H1 (cell line): ENCODE results near the gene MAML3. TPM values are rescaled to one million over a fixed set of nuclear protein-coding genes. Genes with fewer than 3 reads are reported as not detected.

Experiments used
- CTCF ChIA-PET: fragments of 300-600 bp; sonication (Branson Sonifier 250); formaldehyde crosslinking; loops from one replicate; lab custom pipeline; 2021; ENCODE audit not compliant: partially characterized antibody; lab: Charles Lee
- POLR2A ChIA-PET: fragments of 300-600 bp; sonication (Branson Sonifier 250); formaldehyde crosslinking; loops from one replicate; lab custom pipeline; 2021; ENCODE audit warnings: inconsistent platforms; ENCODE audit not compliant: partially characterized antibody; lab: Charles Lee
- DNase-seq, 2 experiments: peaks; one replicate each; pipeline versions ENCODE4 v3.0.0 to v3.0.0-alpha.2; 2010 to 2022; ENCODE audit warnings: low spot score in 2 of 2, low read depth in 1 of 2, mixed read lengths in 1 of 2
- FAIRE-seq: peaks from 2 replicates; lab custom pipeline; 2011; peaks lifted over from hg19 to GRCh38; lab: Jason Lieb, UNC
- H2AFZ ChIP-seq: 2 replicates; pipeline ENCODE4 v1.8.1; 2012; ENCODE audit warnings: low read length, inconsistent platforms
- H2AK5ac ChIP-seq: 2 replicates; pipeline ENCODE4 v1.6.1; 2013; ENCODE audit warnings: low read depth, low read length
- H2BK120ac ChIP-seq: replicated peaks from 2 replicates; pipeline ENCODE3; 2013; ENCODE audit warnings: low read depth, low read length, inconsistent platforms
- H2BK12ac ChIP-seq: 2 replicates; pipeline ENCODE4 v1.6.1; 2013; ENCODE audit warnings: low read depth, low read length
- H2BK15ac ChIP-seq: 2 replicates; pipeline ENCODE4 v1.6.1; 2013; ENCODE audit warnings: low read length
- H2BK20ac ChIP-seq: 2 replicates; pipeline ENCODE4 v1.6.1; 2013; ENCODE audit warnings: low read length
- H2BK5ac ChIP-seq: 2 replicates; pipeline ENCODE4 v1.6.1; 2013; ENCODE audit warnings: low read depth, low read length
- H3K14ac ChIP-seq: 2 replicates; pipeline ENCODE4 v1.6.1; 2013; ENCODE audit warnings: inconsistent platforms; ENCODE audit not compliant: insufficient read length
- H3K18ac ChIP-seq: 2 replicates; pipeline ENCODE4 v1.6.1; 2013; ENCODE audit warnings: low read length; ENCODE audit errors: extremely low read depth
- H3K23ac ChIP-seq: 2 replicates; pipeline ENCODE4 v1.6.1; 2013; ENCODE audit warnings: inconsistent platforms; ENCODE audit not compliant: insufficient read length
- H3K23me2 ChIP-seq: 2 replicates; pipeline ENCODE4 v1.6.1; 2013; ENCODE audit warnings: low read depth, low read length
- H3K27ac ChIP-seq: 2 replicates; pipeline ENCODE4 v1.6.1; 2011; ENCODE audit warnings: low read depth, low read length, inconsistent platforms
- H3K27me3 ChIP-seq, 4 experiments: replicated peaks in 1 of 4; 1 replicate in 1 of 4; 2 replicates in 3 of 4; pipeline versions ENCODE4 v1.6.1 to v1.8.1; 2011 to 2013; ENCODE audit warnings: low read length in 3 of 4, mild to moderate bottlenecking in 3 of 4, inconsistent platforms in 2 of 4, mixed read lengths in 2 of 4, moderate library complexity in 1 of 4; ENCODE audit not compliant: control insufficient read depth in 3 of 4, insufficient read depth in 3 of 4; ENCODE audit errors: extremely low read depth in 1 of 4
- H3K36me3 ChIP-seq, 4 experiments: 2 replicates each; pipeline versions ENCODE4 v1.6.1 to v1.8.1; 2011 to 2013; ENCODE audit warnings: mild to moderate bottlenecking in 4 of 4, low read length in 3 of 4, moderate library complexity in 2 of 4, control low read depth in 1 of 4, inconsistent platforms in 1 of 4; ENCODE audit not compliant: insufficient read depth in 4 of 4, control insufficient read depth in 2 of 4
- H3K4ac ChIP-seq: replicated peaks from 2 replicates; pipeline ENCODE3; 2013; ENCODE audit warnings: low read length, low read depth, mixed read lengths, inconsistent platforms; ENCODE audit not compliant: insufficient read length
- H3K4me1 ChIP-seq, 4 experiments: replicated peaks in 1 of 4; 1 replicate in 1 of 4; 2 replicates in 3 of 4; pipeline versions ENCODE4 v1.6.1 to v1.8.1; 2011 to 2013; ENCODE audit warnings: low read length in 3 of 4, inconsistent platforms in 2 of 4, mixed read lengths in 1 of 4; ENCODE audit not compliant: insufficient read depth in 4 of 4, control insufficient read depth in 3 of 4
- H3K4me2 ChIP-seq, 2 experiments: 2 replicates each; pipeline versions ENCODE4 v1.6.1 to v1.8.1; 2011 to 2013; ENCODE audit warnings: low read depth in 2 of 2, low read length in 2 of 2, control low read depth in 1 of 2, inconsistent platforms in 1 of 2, mild to moderate bottlenecking in 1 of 2; ENCODE audit not compliant: insufficient read depth in 1 of 2
- H3K4me3 ChIP-seq, 4 experiments: fragments of 200-600, 300-600 bp in 1 of 4; sonication (generic), shearing (Covaris generic), sonication (Bioruptor Twin) in 1 of 4; 2 replicates each; pipeline versions ENCODE4 v1.5.1 to v1.8.1; 2011 to 2016; ENCODE audit warnings: low read length in 4 of 4, low read depth in 3 of 4, control low read depth in 2 of 4, inconsistent platforms in 2 of 4, mild to moderate bottlenecking in 2 of 4, mixed read lengths in 1 of 4, moderate library complexity in 1 of 4; ENCODE audit not compliant: insufficient read depth in 2 of 4; ENCODE audit errors: extremely low read depth in 1 of 4
- H3K56ac ChIP-seq: replicated peaks from 2 replicates; pipeline ENCODE3; 2013; ENCODE audit warnings: low read depth, mild to moderate bottlenecking, mixed read lengths, low read length, inconsistent platforms; ENCODE audit not compliant: insufficient read length
- H3K79me1 ChIP-seq: 2 replicates; pipeline ENCODE4 v1.6.1; 2013; ENCODE audit warnings: low read depth, low read length, control low read depth
- H3K79me2 ChIP-seq, 2 experiments: 2 replicates each; pipeline versions ENCODE4 v1.6.1 to v1.8.1; 2012 to 2013; ENCODE audit warnings: low read length in 2 of 2, mild to moderate bottlenecking in 2 of 2, inconsistent platforms in 1 of 2; ENCODE audit not compliant: insufficient read depth in 2 of 2, control insufficient read depth in 1 of 2
- H3K9ac ChIP-seq, 4 experiments: replicated peaks in 1 of 4; 1 replicate in 1 of 4; 2 replicates in 3 of 4; pipeline versions ENCODE4 v1.6.1 to v1.8.1; 2011 to 2013; ENCODE audit warnings: low read depth in 3 of 4, low read length in 3 of 4, control low read depth in 2 of 4, mild to moderate bottlenecking in 2 of 4, moderate library complexity in 2 of 4, inconsistent platforms in 1 of 4; ENCODE audit errors: extremely low read depth in 1 of 4
- H3K9me3 ChIP-seq, 2 experiments: 2 replicates each; pipeline versions ENCODE4 v1.6.1 to v1.8.1; 2012 to 2013; ENCODE audit warnings: mild to moderate bottlenecking in 2 of 2, moderate library complexity in 2 of 2, control low read depth in 1 of 2, inconsistent platforms in 1 of 2, low read depth in 1 of 2, low read length in 1 of 2, mixed read lengths in 1 of 2; ENCODE audit not compliant: insufficient read depth in 2 of 2
- H4K20me1 ChIP-seq, 2 experiments: replicated peaks in 1 of 2; 2 replicates each; pipeline versions ENCODE3 to v1.8.1; 2011 to 2013; ENCODE audit warnings: inconsistent platforms in 2 of 2, low read length in 2 of 2, mild to moderate bottlenecking in 1 of 2; ENCODE audit not compliant: insufficient read depth in 2 of 2, control insufficient read depth in 1 of 2
- H4K5ac ChIP-seq: 2 replicates; pipeline ENCODE4 v1.6.1; 2013; ENCODE audit warnings: low read length, low read depth, mixed read lengths, inconsistent platforms; ENCODE audit not compliant: insufficient read length
- H4K8ac ChIP-seq: 2 replicates; pipeline ENCODE4 v1.8.0; 2013; ENCODE audit warnings: mild to moderate bottlenecking, moderate library complexity, low read length, inconsistent platforms; ENCODE audit not compliant: insufficient read depth; ENCODE audit errors: extremely low read depth
- H4K91ac ChIP-seq: replicated peaks from 2 replicates; pipeline ENCODE3; 2013; ENCODE audit warnings: low read length, mixed read lengths, inconsistent platforms; ENCODE audit not compliant: insufficient read length
- ASH2L ChIP-seq: fragments of 200-600, 300-600 bp; sonication (generic); IDR thresholded peaks from one replicate; pipeline ENCODE4 v1.7.1; 2017; ENCODE audit warnings: low read length
- CHD1 ChIP-seq: IDR thresholded peaks from 2 replicates; pipeline ENCODE4 v1.6.1; 2012; ENCODE audit warnings: low read depth, low read length, improper control_type of control experiment
- JUN ChIP-seq: IDR thresholded peaks from 2 replicates; pipeline ENCODE4 v1.6.1; 2011; ENCODE audit warnings: low read depth, mild to moderate bottlenecking, improper control_type of control experiment, low read length
- SIX5 ChIP-seq: IDR thresholded peaks from 2 replicates; pipeline ENCODE4 v1.6.1; 2011; ENCODE audit warnings: mild to moderate bottlenecking, low read depth, low read length
- TAF1 ChIP-seq: IDR thresholded peaks from 2 replicates; pipeline ENCODE4 v1.6.1; 2011; ENCODE audit warnings: mild to moderate bottlenecking, low read depth, low read length
- TAF7 ChIP-seq: optimal IDR thresholded peaks from 2 replicates; pipeline ENCODE3; 2011; ENCODE audit warnings: low read depth, mild to moderate bottlenecking, inconsistent platforms, low read length, moderate library complexity, borderline replicate concordance
- TEAD4 ChIP-seq: IDR thresholded peaks from 2 replicates; pipeline ENCODE4 v1.6.1; 2012; ENCODE audit warnings: low read depth, low read length, inconsistent platforms, mixed read lengths
- WGBS, 2 experiments: shearing (Covaris generic) in 1 of 2; methylation state at CpG; one replicate each; pipeline versions ENCODE4 v1.1.6 to v1.1.7; 2013 to 2015; ENCODE audit warnings: low lambda C conversion rate in 2 of 2, mixed read lengths in 2 of 2, inconsistent platforms in 1 of 2, low coverage in 1 of 2, missing lambda C conversion rate in 1 of 2; ENCODE audit not compliant: insufficient replicate concordance in 2 of 2, insufficient coverage in 1 of 2, insufficient read length in 1 of 2; ENCODE audit errors: extremely low coverage in 1 of 2, missing lambda C conversion rate in 1 of 2; 5-methylcytosine and 5-hydroxymethylcytosine counted together
- polyA plus RNA-seq, 7 experiments: library from polyadenylated mRNA; depleted of rRNA in 3 of 7; stranded (reverse) in 5 of 7; unstranded in 2 of 7; fragments of >200 nt in 5 of 7; fragments of 200-250 nt in 2 of 7; gene quantifications; 1 replicate in 5 of 7; 2 replicates in 1 of 7; 4 replicates in 1 of 7; pipeline versions ENCODE4 v1.2.1 to v1.2.3, GENCODE V29; 2011 to 2013; ENCODE audit warnings: missing spikeins in 2 of 7, mixed read lengths in 2 of 7
- total RNA-seq: library from RNA; stranded (reverse); fragmentation: NEBNext Ultra II Directional; extraction: Animal tissue kit (Norgen Biotek cat#: 25700); gene quantifications from 2 replicates; pipeline ENCODE4 v1.2.1, GENCODE V29; 2021
- TF ChIP-seq, protein P1 (sequence below), 3 experiments: IDR thresholded peaks; 1 replicate in 2 of 3; 2 replicates in 1 of 3; pipeline versions ENCODE4 v1.5.1 to v1.6.1; 2011; ENCODE audit warnings: low read length in 3 of 3, mild to moderate bottlenecking in 3 of 3, inconsistent platforms in 2 of 3, low read depth in 1 of 3, moderate library complexity in 1 of 3; ENCODE audit not compliant: insufficient read depth in 1 of 3; ENCODE audit errors: control extremely low read depth in 1 of 3
- TF ChIP-seq, protein P2 (sequence below): IDR thresholded peaks from 2 replicates; pipeline ENCODE4 v1.6.1; 2012; ENCODE audit warnings: low read length, inconsistent platforms

The MAML3 gene
- total and polyA plus RNA-seq, 2 of the 8 experiments (the other 6 are each of a cell fraction or from before 2014, with no cell fraction given) = 2.1 to 5.7 TPM

DNA sequence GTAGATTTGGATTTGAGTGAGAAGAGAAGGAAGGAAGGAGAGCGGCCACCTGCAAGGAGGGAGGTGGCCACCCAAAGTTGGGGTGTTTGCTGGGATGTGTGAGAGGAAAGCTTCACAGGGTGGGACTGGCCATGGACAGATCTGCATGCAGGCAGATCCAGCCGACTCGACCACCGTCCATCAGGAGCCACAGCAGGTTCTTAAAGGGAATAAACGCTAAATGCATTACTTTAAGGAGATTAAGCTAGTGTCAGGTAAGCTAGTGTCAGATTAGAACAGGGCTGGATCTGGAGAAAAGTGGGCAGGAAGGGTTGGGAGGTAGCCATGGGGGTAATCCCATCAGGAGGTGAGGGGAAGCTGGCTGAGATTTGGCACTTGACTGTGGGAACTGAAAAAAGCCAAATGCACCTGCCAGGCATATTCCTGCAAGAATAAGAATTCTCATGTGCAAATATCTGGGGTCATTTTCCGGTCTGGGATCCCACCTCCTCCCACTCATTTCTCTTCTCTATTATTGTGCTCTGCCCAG, 408.8 kb downstream of the MAML3 start:
- DNase-seq (peak in 1 of 2 experiments; percentile 22), FAIRE-seq (no peak)
- H2BK15ac ChIP-seq = no peak overlapping the region
- WGBS, 2 experiments = 82% methylated on average over 6 of the region's 6 CpGs; no CpG with 5 or more reads in 1 of the 2 experiments
- 0 out of 2 replicates have a peak overlapping the region, but pooled peaks have one; percentile 20 for H4K8ac ChIP-seq
- no peak overlapping the region for H3K27ac ChIP-seq
- H3K14ac ChIP-seq = no peak overlapping the region
- H3K4ac ChIP-seq = no peak overlapping the region
- no peaks in the 10 kb centered on the region for H3K36me3 ChIP-seq
- no peak overlapping the region for H3K56ac ChIP-seq
- H2AFZ ChIP-seq = no peak overlapping the region
- no peak overlapping the region for H3K23ac ChIP-seq
- H3K4me3 ChIP-seq = no peak overlapping the region
- H3K79me1 ChIP-seq = no peaks in the 10 kb centered on the region
- H3K4me2 ChIP-seq = no peak overlapping the region
- H3K4me1 ChIP-seq = peaks cover 0 to 5% (median 3%) of the 10 kb centered on the region in 4 experiments; a peak in 3 of 7 replicates
- no peak overlapping the region for H3K9ac ChIP-seq
- CTCF ChIA-PET = interaction anchor here (0.6 to 1.6 kb wide), 4 partner anchors 15 to 288 kb away, joined by 3 to 5 read pairs (median 3); no protein-coding TSS in a partner anchor
- no peak overlapping the region for H2AK5ac ChIP-seq
- no peaks in the 10 kb centered on the region for H4K20me1 ChIP-seq
- H2BK5ac ChIP-seq = no peak overlapping the region
- H4K91ac ChIP-seq = no peak overlapping the region
- H3K27me3 ChIP-seq = no peaks in the 10 kb centered on the region
- no peak overlapping the region for H2BK12ac ChIP-seq
- POLR2A ChIA-PET = interaction anchor here (1.0 kb wide), 1 partner anchor 9 kb away, joined by 4 read pairs; no protein-coding TSS in a partner anchor
- H4K5ac ChIP-seq = no peak overlapping the region
- no peak overlapping the region for H2BK120ac ChIP-seq
- no peak overlapping the region for H3K18ac ChIP-seq
- H3K9me3 ChIP-seq = no peaks in the 10 kb centered on the region
- no peaks in the 10 kb centered on the region; the same call in 1 of the 2 replicates for H3K23me2 ChIP-seq
- no peak overlapping the region for H2BK20ac ChIP-seq
- H3K79me2 ChIP-seq = no peaks in the 10 kb centered on the region
- TF ChIP-seq JUN (no peak), TAF1 (no peak), ASH2L (no peak), TEAD4 (no peak), SIX5 (no peak), CHD1 (no peak), TAF7 (no peak)
- TF ChIP-seq, protein P1, sequence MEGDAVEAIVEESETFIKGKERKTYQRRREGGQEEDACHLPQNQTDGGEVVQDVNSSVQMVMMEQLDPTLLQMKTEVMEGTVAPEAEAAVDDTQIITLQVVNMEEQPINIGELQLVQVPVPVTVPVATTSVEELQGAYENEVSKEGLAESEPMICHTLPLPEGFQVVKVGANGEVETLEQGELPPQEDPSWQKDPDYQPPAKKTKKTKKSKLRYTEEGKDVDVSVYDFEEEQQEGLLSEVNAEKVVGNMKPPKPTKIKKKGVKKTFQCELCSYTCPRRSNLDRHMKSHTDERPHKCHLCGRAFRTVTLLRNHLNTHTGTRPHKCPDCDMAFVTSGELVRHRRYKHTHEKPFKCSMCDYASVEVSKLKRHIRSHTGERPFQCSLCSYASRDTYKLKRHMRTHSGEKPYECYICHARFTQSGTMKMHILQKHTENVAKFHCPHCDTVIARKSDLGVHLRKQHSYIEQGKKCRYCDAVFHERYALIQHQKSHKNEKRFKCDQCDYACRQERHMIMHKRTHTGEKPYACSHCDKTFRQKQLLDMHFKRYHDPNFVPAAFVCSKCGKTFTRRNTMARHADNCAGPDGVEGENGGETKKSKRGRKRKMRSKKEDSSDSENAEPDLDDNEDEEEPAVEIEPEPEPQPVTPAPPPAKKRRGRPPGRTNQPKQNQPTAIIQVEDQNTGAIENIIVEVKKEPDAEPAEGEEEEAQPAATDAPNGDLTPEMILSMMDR (IDR thresholded peaks at IDR 0.05; ENCODE audit: control extremely low read depth in 1 of 3, insufficient read depth in 1 of 3, low read depth in 1 of 3, low read length in 3 of 3) = no peak
- TF ChIP-seq, protein P2, sequence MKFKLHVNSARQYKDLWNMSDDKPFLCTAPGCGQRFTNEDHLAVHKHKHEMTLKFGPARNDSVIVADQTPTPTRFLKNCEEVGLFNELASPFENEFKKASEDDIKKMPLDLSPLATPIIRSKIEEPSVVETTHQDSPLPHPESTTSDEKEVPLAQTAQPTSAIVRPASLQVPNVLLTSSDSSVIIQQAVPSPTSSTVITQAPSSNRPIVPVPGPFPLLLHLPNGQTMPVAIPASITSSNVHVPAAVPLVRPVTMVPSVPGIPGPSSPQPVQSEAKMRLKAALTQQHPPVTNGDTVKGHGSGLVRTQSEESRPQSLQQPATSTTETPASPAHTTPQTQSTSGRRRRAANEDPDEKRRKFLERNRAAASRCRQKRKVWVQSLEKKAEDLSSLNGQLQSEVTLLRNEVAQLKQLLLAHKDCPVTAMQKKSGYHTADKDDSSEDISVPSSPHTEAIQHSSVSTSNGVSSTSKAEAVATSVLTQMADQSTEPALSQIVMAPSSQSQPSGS = no peak
